CD4-positive, alpha-beta T cell treated with Interleukin-15 for 1 hour (primary cell): Measurements from ENCODE around the gene FSCN2.
"Not testable (repeated sequence)": the region's sequence is repeated elsewhere in the genome, so short reads cannot be mapped to it uniquely, and the experiment has no call there.

Experiments
- DNase-seq: peaks from one replicate; pipeline ENCODE4 v3.0.0-alpha.2; 2020

Gene FSCN2

GRCh38 chr17:81528651-81529436, 667 bp downstream of the FSCN2 start:
- DNase-seq, result no peak

- DNase-seq, result no peak
These were observed 1.2 kb downstream of the FSCN2 start for GRCh38 chr17:81529437-81529803.

- DNase-seq, result not testable (repeated sequence)
These were observed 2.8 kb downstream of the FSCN2 start for GRCh38 chr17:81531013-81531412.

- DNase-seq, result not testable (repeated sequence)
These were observed 3.8 kb downstream of the FSCN2 start for GRCh38 chr17:81531998-81532404.

GRCh38 chr17:81532490-81533287, 4.5 kb downstream of the FSCN2 start:
- no peak for DNase-seq

GRCh38 chr17:81533339-81534141, 5.4 kb downstream of the FSCN2 start:
- no peak for DNase-seq

- no peak for DNase-seq
These were observed 6.2 kb downstream of the FSCN2 start for GRCh38 chr17:81534157-81535006.

GRCh38 chr17:81535007-81535328, 6.8 kb downstream of the FSCN2 start:
- no peak for DNase-seq

- DNase-seq, result no peak
These were observed 7.5 kb downstream of the FSCN2 start for GRCh38 chr17:81535480-81536298.

GRCh38 chr17:81536299-81537290, 8.4 kb downstream of the FSCN2 start:
- no peak for DNase-seq

- peak; percentile 58 for DNase-seq
These were observed 9.2 kb downstream of the FSCN2 start for GRCh38 chr17:81537343-81537855.

- no peak for DNase-seq
These were observed 9.8 kb downstream of the FSCN2 start for GRCh38 chr17:81537856-81538555.

- no peak for DNase-seq
These were observed 10.7 kb downstream of the FSCN2 start for GRCh38 chr17:81538651-81539570.

GRCh38 chr17:81539571-81539900, 11.4 kb downstream of the FSCN2 start:
- no peak for DNase-seq

- DNase-seq, result no peak
These were observed 11.9 kb downstream of the FSCN2 start for GRCh38 chr17:81539961-81540675.

GRCh38 chr17:81540676-81541027, 12.5 kb downstream of the FSCN2 start:
- no peak for DNase-seq

- DNase-seq, result no peak
These were observed 12.9 kb downstream of the FSCN2 start for GRCh38 chr17:81541123-81541522.
